SK-N-SH treated with all-trans-retinoic acid at 6 μM for 48 hours (cell line): ENCODE measurements around the gene PCDHA2.
"Not testable (repeated sequence)": the region's sequence is repeated elsewhere in the genome, so short reads cannot be mapped to it uniquely, and the experiment has no call there.

Source experiments
- ATAC-seq: fragments of 200-7000 bp; cut with Tn5 transposase; 3 replicates; pipeline ENCODE4 v1.9.1; 2020; ENCODE audit warnings: mild to moderate bottlenecking, moderate library complexity
- ARNTL ChIP-seq: fragments of 450-650 bp; formaldehyde crosslinking; IDR thresholded peaks from 2 replicates; pipeline ENCODE4 v1.5.0; 2020; ENCODE audit warnings: low read depth, mild to moderate bottlenecking, moderate library complexity, borderline replicate concordance
- BACH2 ChIP-seq: fragments of 250-450 bp; sonication (Bioruptor Pico); IDR thresholded peaks from 2 replicates; pipeline ENCODE4 v1.9.0; 2021; ENCODE audit warnings: mild to moderate bottlenecking, borderline replicate concordance
- CSDC2 ChIP-seq: fragments of 250-450 bp; sonication (Bioruptor Pico); IDR thresholded peaks from 2 replicates; pipeline ENCODE4 v1.5.0; 2020; ENCODE audit warnings: mild to moderate bottlenecking, moderate library complexity
- CSRNP3 ChIP-seq: fragments of 250-450 bp; sonication (Bioruptor Pico); IDR thresholded peaks from 2 replicates; pipeline ENCODE4 v1.5.1; 2021; ENCODE audit warnings: mild to moderate bottlenecking, moderate library complexity
- GLIS3 ChIP-seq: fragments of 250-450 bp; sonication (Bioruptor Pico); IDR thresholded peaks from 2 replicates; pipeline ENCODE4 v1.5.0; 2020; ENCODE audit warnings: mild to moderate bottlenecking, moderate library complexity
- ISL1 ChIP-seq: fragments of 250-450 bp; sonication (Bioruptor Pico); IDR thresholded peaks from 2 replicates; pipeline ENCODE4 v2.1.2; 2022; ENCODE audit warnings: mild to moderate bottlenecking, moderate library complexity
- OSR1 ChIP-seq: fragments of 250-450 bp; sonication (Bioruptor Pico); IDR thresholded peaks from 2 replicates; pipeline ENCODE4 v1.8.0; 2022; ENCODE audit warnings: moderate library complexity, mild to moderate bottlenecking, inconsistent platforms
- POU6F1 ChIP-seq: fragments of 250-450 bp; sonication (Bioruptor Pico); IDR thresholded peaks from 2 replicates; pipeline ENCODE4 v1.8.0; 2021; ENCODE audit warnings: low read depth, mild to moderate bottlenecking, moderate library complexity, borderline replicate concordance
- PPARA ChIP-seq: fragments of 250-450 bp; sonication (Bioruptor Pico); IDR thresholded peaks from 2 replicates; pipeline ENCODE4 v1.5.0; 2020; ENCODE audit warnings: mild to moderate bottlenecking, borderline replicate concordance
- RARB ChIP-seq: fragments of 250-450 bp; sonication (Bioruptor Pico); IDR thresholded peaks from 2 replicates; pipeline ENCODE4 v1.8.0; 2021; ENCODE audit warnings: mild to moderate bottlenecking, moderate library complexity
- SNAI2 ChIP-seq: fragments of 250-450 bp; sonication (Bioruptor Pico); IDR thresholded peaks from 2 replicates; pipeline ENCODE4 v1.5.0; 2020; ENCODE audit warnings: mild to moderate bottlenecking, moderate library complexity
- TSHZ2 ChIP-seq: fragments of 250-450 bp; sonication (Bioruptor Pico); IDR thresholded peaks from 2 replicates; pipeline ENCODE4 v1.5.0; 2020; ENCODE audit warnings: mild to moderate bottlenecking, moderate library complexity
- ZC3H10 ChIP-seq: fragments of 250-450 bp; sonication (Bioruptor Pico); IDR thresholded peaks from 2 replicates; pipeline ENCODE4 v1.5.1; 2021; ENCODE audit warnings: mild to moderate bottlenecking, moderate library complexity
- ZFP3 ChIP-seq: fragments of 250-450 bp; sonication (Bioruptor Pico); IDR thresholded peaks from 2 replicates; pipeline ENCODE4 v1.5.0; 2020; ENCODE audit warnings: mild to moderate bottlenecking, moderate library complexity
- ZFP30 ChIP-seq: fragments of 450-650 bp; formaldehyde crosslinking; IDR thresholded peaks from 2 replicates; pipeline ENCODE4 v1.5.0; 2022; ENCODE audit warnings: mild to moderate bottlenecking, moderate library complexity
- ZNF565 ChIP-seq: fragments of 450-650 bp; formaldehyde crosslinking; conservative IDR thresholded peaks from 2 replicates; pipeline ENCODE4 v1.5.0; 2020; ENCODE audit warnings: low read depth, mild to moderate bottlenecking, moderate library complexity
- ZNF70 ChIP-seq: fragments of 450-650 bp; formaldehyde crosslinking; IDR thresholded peaks from 2 replicates; pipeline ENCODE4 v1.5.0; 2020; ENCODE audit warnings: mild to moderate bottlenecking, moderate library complexity
- ZNF8 ChIP-seq: fragments of 450-650 bp; formaldehyde crosslinking; IDR thresholded peaks from 2 replicates; pipeline ENCODE4 v1.5.0; 2020; ENCODE audit warnings: mild to moderate bottlenecking, moderate library complexity

PCDHA2 gene

GRCh38 chr5:140780512-140780911, 14.1 kb upstream of the PCDHA2 start:
- TF ChIP-seq CSRNP3 (CRISPR knock-in tag): no peak
- TF ChIP-seq TSHZ2: no peak
- TF ChIP-seq RARB (CRISPR knock-in tag): no peak
- no peak for TF ChIP-seq POU6F1 (CRISPR knock-in tag)
- no peak for TF ChIP-seq CSDC2 (CRISPR knock-in tag)
- TF ChIP-seq PPARA (CRISPR knock-in tag): no peak
- ATAC-seq: no peak

- no peak for TF ChIP-seq ARNTL (CRISPR knock-in tag)
- no peak for TF ChIP-seq BACH2 (CRISPR knock-in tag)
- TF ChIP-seq ZNF565 (CRISPR knock-in tag): no peak
- TF ChIP-seq GLIS3 (CRISPR knock-in tag): no peak
- TF ChIP-seq CSRNP3 (CRISPR knock-in tag): no peak
- TF ChIP-seq PPARA (CRISPR knock-in tag): no peak
- no peak for TF ChIP-seq ZNF70 (CRISPR knock-in tag)
- TF ChIP-seq OSR1 (CRISPR knock-in tag): no peak
- TF ChIP-seq, all 23 proteins: peak for 0
- no peak for ATAC-seq
Measured at GRCh38 chr5:140785905-140786686, 8.6 kb upstream of the PCDHA2 start, which contains the start of gene PCDHA1. TSS of gene PCDHA1 (plus strand) at chr5:140786140.

- ATAC-seq: not testable (repeated sequence)
Measured at GRCh38 chr5:140787422-140787821, 7.2 kb upstream of the PCDHA2 start.

- not testable (repeated sequence) for ATAC-seq
Measured at GRCh38 chr5:140787849-140788504, 6.7 kb upstream of the PCDHA2 start.

- no peak for ATAC-seq
- no peak for TF ChIP-seq ISL1 (CRISPR knock-in tag)
- TF ChIP-seq ZC3H10 (CRISPR knock-in tag): no peak
- no peak for TF ChIP-seq CSRNP3 (CRISPR knock-in tag)
- no peak for TF ChIP-seq POU6F1 (CRISPR knock-in tag)
- no peak for TF ChIP-seq ARNTL (CRISPR knock-in tag)
- no peak for TF ChIP-seq ZNF8 (CRISPR knock-in tag)
- no peak for TF ChIP-seq TSHZ2
- no peak for TF ChIP-seq ZFP30 (CRISPR knock-in tag)
- TF ChIP-seq ZFP3 (CRISPR knock-in tag): no peak
- no peak for TF ChIP-seq SNAI2
- TF ChIP-seq OSR1 (CRISPR knock-in tag): no peak
- TF ChIP-seq CSDC2 (CRISPR knock-in tag): no peak
Measured at GRCh38 chr5:140791089-140791488, 3.6 kb upstream of the PCDHA2 start.
